Hepatocyte (in vitro differentiated cells): ENCODE measurements around the gene STK17B. TPM values are rescaled to one million over a fixed set of nuclear protein-coding genes. Genes with fewer than 3 reads are reported as not detected.

Source experiments
- DNase-seq: peaks from one replicate; pipeline ENCODE4 v3.0.0-alpha.2; 2016; ENCODE audit warnings: low spot score
- H2AFZ ChIP-seq: fragments of 200-600 bp; sonication (generic); 2 replicates; pipeline ENCODE4 v1.6.0; 2016; ENCODE audit warnings: antibody characterized with exemption, mild to moderate bottlenecking
- H3K27ac ChIP-seq: fragments of 200-600 bp; sonication (generic); 2 replicates; pipeline ENCODE4 v1.5.1; 2016; ENCODE audit warnings: mild to moderate bottlenecking
- H3K27me3 ChIP-seq: fragments of 200-600 bp; sonication (generic); 2 replicates; pipeline ENCODE4 v1.6.1; 2016
- H3K36me3 ChIP-seq: fragments of 200-600 bp; sonication (generic); replicated peaks from 2 replicates; pipeline ENCODE4 v1.5.1; 2016; ENCODE audit warnings: low read depth; ENCODE audit not compliant: insufficient read depth
- H3K4me1 ChIP-seq: fragments of 200-600 bp; sonication (generic); 2 replicates; pipeline ENCODE4 v1.5.1; 2016; ENCODE audit warnings: mild to moderate bottlenecking, moderate library complexity; ENCODE audit not compliant: insufficient read depth
- H3K4me2 ChIP-seq: fragments of 200-600 bp; sonication (generic); 2 replicates; pipeline ENCODE4 v1.6.0; 2016
- H3K4me3 ChIP-seq: fragments of 200-600 bp; sonication (generic); 2 replicates; pipeline ENCODE4 v1.5.1; 2016; ENCODE audit warnings: mild to moderate bottlenecking
- H3K79me2 ChIP-seq: fragments of 200-600 bp; sonication (generic); 2 replicates; pipeline ENCODE4 v1.6.0; 2017; ENCODE audit warnings: mild to moderate bottlenecking
- H3K9me2 ChIP-seq: fragments of 200-600 bp; sonication (generic); replicated peaks from 2 replicates; pipeline ENCODE4 v1.6.0; 2017; ENCODE audit warnings: mild to moderate bottlenecking; ENCODE audit not compliant: insufficient read depth
- H3K9me3 ChIP-seq: fragments of 200-600 bp; sonication (generic); 2 replicates; pipeline ENCODE4 v1.5.1; 2016; ENCODE audit warnings: low read depth, mild to moderate bottlenecking
- H4K20me1 ChIP-seq: fragments of 200-600 bp; sonication (generic); 2 replicates; pipeline ENCODE4 v1.6.0; 2016; ENCODE audit warnings: mild to moderate bottlenecking; ENCODE audit not compliant: insufficient read depth, poor library complexity, severe bottlenecking
- EZH2 ChIP-seq: fragments of 200-600 bp; sonication (generic); IDR thresholded peaks from 2 replicates; pipeline ENCODE4 v1.6.1; 2016; ENCODE audit warnings: antibody characterized with exemption, mild to moderate bottlenecking, borderline replicate concordance
- EZH2phosphoT487 ChIP-seq: fragments of 200-600 bp; sonication (generic); IDR thresholded peaks from one replicate; pipeline ENCODE4 v1.6.1; 2018; ENCODE audit warnings: antibody characterized with exemption, mild to moderate bottlenecking, low read depth, moderate library complexity; ENCODE audit not compliant: unreplicated experiment, severe bottlenecking
- WGBS: methylation state at CpG from one replicate; pipeline ENCODE4 v1.1.6; 2016; ENCODE audit warnings: low lambda C conversion rate; ENCODE audit errors: missing lambda C conversion rate; 5-methylcytosine and 5-hydroxymethylcytosine counted together
- polyA plus RNA-seq: library from polyadenylated mRNA; unstranded; fragments of >200 nt; fragmentation: Nextera tagmentation; extraction: Ambion mirVana; gene quantifications from 2 replicates; pipeline ENCODE4 v1.2.1, GENCODE V29; 2016
- total RNA-seq: library from RNA; depleted of rRNA; stranded (reverse); fragments of >200 nt; gene quantifications from 2 replicates; pipeline ENCODE4 v1.2.3, GENCODE V29; 2014
- TF ChIP-seq, protein P1 (sequence below): fragments of 200-600 bp; sonication (generic); IDR thresholded peaks from 2 replicates; pipeline ENCODE4 v1.5.1; 2016; ENCODE audit warnings: antibody characterized with exemption, mild to moderate bottlenecking; ENCODE audit not compliant: poor library complexity

Gene STK17B
- total and polyA plus RNA-seq, 2 experiments from 2014 or later = 6.4 to 45.5 TPM

DNA sequence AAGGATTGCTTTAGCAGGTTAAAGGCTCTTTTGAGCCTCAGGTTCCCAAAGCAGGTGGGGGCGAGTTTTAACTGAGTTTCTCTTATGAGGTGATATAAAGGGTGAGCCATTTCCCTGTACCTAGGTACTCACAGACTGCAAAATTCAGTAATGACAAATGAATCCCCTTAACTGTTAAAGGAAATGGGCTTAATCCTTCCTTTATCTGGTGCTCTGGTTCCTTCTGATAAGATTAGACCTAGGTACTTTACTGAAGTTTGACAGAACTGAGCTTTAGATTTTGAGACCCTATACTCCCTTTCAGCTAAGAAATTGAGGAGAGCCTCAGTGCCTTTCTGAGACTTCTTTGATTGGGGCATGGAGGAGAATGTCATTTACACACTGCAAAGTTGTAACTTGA lies 42.6 kb downstream of the STK17B start:
- H3K79me2 ChIP-seq = no peaks in the 10 kb centered on the region
- no peaks in the 10 kb centered on the region for H4K20me1 ChIP-seq
- H3K9me2 ChIP-seq = no peaks in the 10 kb centered on the region
- H3K27me3 ChIP-seq = no peaks in the 10 kb centered on the region
- 83% methylated on average over 1 of the region's 1 CpG for WGBS
- H2AFZ ChIP-seq = no peak overlapping the region
- peaks cover 6% of the 10 kb centered on the region for H3K4me1 ChIP-seq
- no peak for DNase-seq
- H3K4me2 ChIP-seq = no peak overlapping the region
- H3K4me3 ChIP-seq = no peak overlapping the region
- H3K9me3 ChIP-seq = peaks cover 12% of the 10 kb centered on the region
- H3K27ac ChIP-seq = no peak overlapping the region
- no peaks in the 10 kb centered on the region for H3K36me3 ChIP-seq
- TF ChIP-seq, protein P1, sequence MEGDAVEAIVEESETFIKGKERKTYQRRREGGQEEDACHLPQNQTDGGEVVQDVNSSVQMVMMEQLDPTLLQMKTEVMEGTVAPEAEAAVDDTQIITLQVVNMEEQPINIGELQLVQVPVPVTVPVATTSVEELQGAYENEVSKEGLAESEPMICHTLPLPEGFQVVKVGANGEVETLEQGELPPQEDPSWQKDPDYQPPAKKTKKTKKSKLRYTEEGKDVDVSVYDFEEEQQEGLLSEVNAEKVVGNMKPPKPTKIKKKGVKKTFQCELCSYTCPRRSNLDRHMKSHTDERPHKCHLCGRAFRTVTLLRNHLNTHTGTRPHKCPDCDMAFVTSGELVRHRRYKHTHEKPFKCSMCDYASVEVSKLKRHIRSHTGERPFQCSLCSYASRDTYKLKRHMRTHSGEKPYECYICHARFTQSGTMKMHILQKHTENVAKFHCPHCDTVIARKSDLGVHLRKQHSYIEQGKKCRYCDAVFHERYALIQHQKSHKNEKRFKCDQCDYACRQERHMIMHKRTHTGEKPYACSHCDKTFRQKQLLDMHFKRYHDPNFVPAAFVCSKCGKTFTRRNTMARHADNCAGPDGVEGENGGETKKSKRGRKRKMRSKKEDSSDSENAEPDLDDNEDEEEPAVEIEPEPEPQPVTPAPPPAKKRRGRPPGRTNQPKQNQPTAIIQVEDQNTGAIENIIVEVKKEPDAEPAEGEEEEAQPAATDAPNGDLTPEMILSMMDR = no peak
- TF ChIP-seq EZH2 = no peak
- no peak for TF ChIP-seq EZH2phosphoT487

DNA sequence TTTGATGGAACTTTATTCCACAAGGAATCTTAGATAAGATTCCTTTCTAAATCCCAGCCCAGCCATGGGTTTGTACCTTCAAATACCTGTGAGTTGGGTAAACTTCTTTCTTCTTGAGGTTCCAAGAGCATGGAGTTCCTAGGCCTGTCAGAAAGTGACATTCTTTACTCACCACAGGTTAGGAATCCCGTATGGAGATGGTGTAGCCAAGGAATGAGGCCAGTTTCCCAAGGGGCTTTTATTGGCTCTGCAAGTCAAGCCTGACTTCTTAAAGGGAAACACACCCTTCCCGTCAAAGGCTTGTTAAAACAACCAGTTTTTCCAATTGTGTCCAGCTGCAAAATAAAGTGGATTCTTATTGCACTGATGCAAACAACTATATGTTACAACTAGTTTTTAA lies 45.8 kb downstream of the STK17B start:
- no peak for DNase-seq
- Histone ChIP-seq H3K27ac (no peak overlapping the region), H2AFZ (no peak overlapping the region), H3K9me2 (no peaks in the 10 kb centered on the region), H4K20me1 (no peaks in the 10 kb centered on the region), H3K36me3 (no peaks in the 10 kb centered on the region), H3K9me3 (no peaks in the 10 kb centered on the region), H3K79me2 (no peaks in the 10 kb centered on the region), H3K4me1 (peaks cover 7% of the 10 kb centered on the region), H3K27me3 (no peaks in the 10 kb centered on the region), H3K4me3 (no peak overlapping the region), H3K4me2 (no peak overlapping the region)
- WGBS = 37% methylated on average over 2 of the region's 2 CpGs
- TF ChIP-seq EZH2phosphoT487 = no peak
- TF ChIP-seq EZH2 = no peak
- TF ChIP-seq, protein P1 = no peak

DNA sequence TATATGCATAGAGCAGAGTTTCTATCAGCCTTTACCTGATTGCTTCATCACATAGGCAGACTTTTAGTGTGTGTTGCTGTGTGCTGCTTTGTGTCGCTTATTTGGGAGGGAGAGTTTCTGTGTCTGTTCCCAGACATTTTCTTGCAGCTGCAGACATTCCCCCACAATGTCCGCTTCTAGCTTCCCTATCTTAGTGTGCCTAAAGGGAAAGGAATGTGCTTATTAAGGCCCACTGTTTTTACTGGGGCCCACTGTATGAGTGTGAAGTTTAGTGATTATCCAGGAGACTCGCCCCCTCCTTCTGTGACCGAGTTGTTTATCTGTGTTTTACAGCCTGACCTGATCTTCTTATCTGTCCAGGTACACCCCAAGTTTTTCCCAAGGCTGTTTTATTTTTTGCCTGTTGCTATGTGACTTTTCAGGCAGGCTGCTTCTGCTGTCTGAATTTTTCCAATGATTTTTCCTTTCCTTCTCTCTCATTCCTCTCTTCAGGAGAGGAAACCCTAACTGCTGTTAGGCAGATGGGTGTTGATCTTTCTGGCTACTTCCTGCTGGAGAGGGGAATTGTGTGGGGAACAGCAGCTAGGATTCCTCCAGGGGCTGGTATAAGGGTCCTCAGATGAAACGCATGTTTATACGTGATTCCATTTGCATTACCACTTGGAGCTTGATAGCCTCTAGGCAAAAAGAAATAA lies 47.6 kb downstream of the STK17B start:
- Histone ChIP-seq H3K9me3 (no peaks in the 10 kb centered on the region), H3K27me3 (no peaks in the 10 kb centered on the region), H3K36me3 (no peaks in the 10 kb centered on the region), H3K4me3 (no peak overlapping the region), H3K79me2 (no peaks in the 10 kb centered on the region), H2AFZ (peak overlapping the region; percentile 41), H3K4me1 (peaks cover 7% of the 10 kb centered on the region), H3K27ac (peak overlapping the region; percentile 88), H3K4me2 (peak overlapping the region; percentile 60), H4K20me1 (no peaks in the 10 kb centered on the region), H3K9me2 (no peaks in the 10 kb centered on the region)
- TF ChIP-seq EZH2phosphoT487 (no peak), EZH2 (no peak)
- TF ChIP-seq, protein P1 = no peak
- DNase-seq = peak; percentile 41
- WGBS = 42% methylated on average over 6 of the region's 6 CpGs
